IPS DF 4.7 (cell line): Measurements from ENCODE around the gene MGAT4C.

ENCODE experiments used
- DNase-seq: peaks from one replicate; pipeline ENCODE4 v3.0.0-alpha.2; 2013; ENCODE audit warnings: low spot score; ENCODE audit errors: extremely low read depth

The MGAT4C gene

DNA sequence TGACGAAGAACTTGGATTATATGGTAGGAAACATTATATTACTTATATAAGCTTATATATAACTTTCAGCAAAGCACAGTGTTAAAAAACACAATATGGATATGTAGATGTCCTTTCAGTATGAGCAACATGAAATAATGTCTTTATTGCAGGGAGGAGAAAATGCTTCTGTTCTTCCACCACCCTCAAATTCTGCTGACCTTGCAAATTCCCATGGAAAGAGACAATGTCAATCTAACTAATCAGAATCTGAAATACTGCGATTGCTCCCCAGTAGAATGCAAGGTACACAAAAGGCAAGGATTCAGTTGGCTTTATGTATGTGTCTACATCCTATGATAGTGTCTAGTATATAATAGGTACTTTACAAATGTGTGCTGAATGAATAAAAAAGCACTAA is 26.4 kb downstream of the MGAT4C start:
- no peak for DNase-seq

DNA sequence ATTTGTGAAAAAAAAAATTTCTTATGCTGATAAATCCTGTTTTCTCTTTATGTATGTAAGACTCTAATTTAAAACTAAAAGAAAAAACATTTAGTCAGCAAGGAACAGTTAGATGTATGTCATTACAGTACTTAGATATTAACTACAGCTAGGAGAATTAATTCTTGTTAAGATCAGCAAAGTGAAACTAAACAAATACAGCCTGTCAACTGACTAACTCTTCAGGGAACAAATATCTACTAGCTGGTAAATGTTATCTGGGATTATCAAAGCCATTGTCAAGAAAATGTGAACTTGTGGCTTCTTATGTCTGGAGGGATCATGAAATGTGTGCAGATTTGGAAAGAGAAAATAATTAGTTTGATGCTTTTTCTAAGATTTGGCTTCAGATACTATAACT is 27.5 kb downstream of the MGAT4C start:
- DNase-seq, result no peak

DNA sequence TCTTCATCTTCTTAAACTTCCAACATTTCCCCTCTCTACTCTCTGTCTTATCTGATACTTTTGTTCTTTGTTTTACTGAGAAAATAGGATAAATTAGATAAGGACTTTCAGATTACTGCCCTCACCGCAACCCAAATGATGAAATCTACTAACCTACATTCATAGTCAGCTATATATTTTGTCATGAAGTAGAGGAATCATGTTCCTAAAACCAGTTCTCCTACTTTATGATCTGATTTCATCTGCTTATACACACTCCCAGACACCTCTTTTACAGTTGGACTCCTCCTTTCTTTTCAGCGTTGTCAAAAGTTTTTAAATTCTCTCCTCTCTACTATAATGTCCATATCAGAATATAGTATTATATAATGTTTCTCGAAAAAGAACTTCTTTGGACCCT is 29.7 kb downstream of the MGAT4C start:
- DNase-seq, result no peak

DNA sequence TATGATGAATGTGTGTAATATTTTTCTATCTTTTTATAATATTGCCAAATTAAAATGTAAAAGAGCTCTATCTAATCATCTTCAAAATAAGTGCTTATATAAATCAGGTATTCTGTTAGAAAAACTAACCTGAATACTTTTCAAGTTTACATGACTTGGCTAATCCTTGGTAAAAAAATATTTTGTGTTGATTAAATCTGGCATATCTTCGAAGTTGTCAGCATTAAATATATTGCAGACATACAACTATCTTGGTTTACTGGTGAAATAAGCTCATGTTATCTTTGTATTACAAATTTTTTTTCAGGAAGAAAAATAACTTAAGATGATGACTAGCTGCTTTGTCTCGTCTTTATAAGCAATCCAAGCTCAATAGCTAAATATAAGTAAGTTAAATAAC is 39.6 kb downstream of the MGAT4C start:
- no peak for DNase-seq

DNA sequence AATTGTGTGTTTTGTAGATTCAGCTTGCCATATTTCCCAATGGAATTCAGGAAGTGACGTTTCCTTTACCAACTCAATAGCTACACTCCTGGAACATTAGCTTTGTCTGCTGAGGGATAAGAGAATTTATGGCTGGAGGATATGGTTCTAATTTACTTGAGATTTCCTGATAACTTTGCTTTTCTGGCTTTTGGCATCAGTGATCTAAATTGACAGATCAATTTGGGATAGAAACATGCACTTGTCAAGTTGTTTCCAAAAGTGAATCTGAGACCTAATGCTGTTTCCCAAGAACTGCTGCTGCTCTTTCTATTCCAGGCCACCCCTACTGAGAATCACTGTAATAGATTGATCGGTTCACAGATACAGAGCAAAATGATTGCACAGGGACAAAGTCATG is 43.2 kb downstream of the MGAT4C start:
- DNase-seq, result no peak

DNA sequence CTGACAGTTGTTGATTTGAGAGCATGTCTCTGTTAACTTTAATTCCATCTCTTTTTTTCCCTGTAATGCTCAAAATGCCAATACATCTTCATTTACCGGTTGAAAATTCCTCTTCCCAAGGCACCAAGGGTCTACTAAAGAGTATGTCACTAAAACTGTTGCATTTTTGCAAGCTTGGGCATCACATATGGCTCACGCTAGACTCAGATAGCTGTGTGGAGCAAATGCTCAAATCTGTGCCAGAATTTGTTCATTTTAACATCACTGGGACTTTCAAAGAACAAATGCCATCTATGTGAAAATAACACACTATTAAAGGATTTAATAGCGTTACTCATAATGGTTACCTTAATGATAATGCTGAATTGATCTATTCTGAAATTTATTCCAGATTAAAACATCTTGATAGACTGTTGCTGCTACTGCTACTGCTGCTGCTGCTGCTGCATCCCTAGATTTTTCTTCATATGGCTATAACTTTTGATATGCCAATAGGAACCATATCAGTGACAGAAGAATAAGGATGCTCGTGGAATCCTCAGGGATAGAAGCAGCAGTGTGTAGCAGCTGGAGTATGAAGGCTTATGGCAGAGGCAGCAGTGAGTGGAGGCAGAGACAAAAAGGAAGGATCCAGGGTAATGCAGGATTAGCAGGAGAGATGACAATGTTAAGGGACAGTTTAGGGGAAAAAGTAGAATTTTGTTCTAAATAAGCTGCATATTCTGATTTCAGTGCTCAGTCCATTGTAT is 57.3 kb downstream of the MGAT4C start:
- no peak for DNase-seq

DNA sequence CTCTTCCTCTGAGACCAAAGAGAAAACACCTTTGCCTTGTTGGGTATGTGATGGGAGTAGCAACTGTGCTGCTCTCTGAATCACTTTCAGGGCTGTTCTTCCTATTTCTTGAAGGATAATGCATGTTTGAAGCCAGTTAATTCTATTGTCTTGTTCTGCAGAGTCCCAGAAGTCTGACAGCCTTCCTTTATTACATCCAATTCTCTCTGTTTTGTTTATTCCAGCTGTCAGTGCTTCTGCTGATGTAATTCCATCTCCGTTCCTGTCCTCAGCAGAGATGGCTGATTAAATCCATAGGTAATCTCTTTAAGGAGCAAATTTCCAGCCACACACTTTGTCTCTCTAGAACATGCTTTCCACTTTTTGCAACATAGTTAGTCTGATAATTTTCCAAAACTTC is 59.7 kb downstream of the MGAT4C start:
- DNase-seq, result no peak

DNA sequence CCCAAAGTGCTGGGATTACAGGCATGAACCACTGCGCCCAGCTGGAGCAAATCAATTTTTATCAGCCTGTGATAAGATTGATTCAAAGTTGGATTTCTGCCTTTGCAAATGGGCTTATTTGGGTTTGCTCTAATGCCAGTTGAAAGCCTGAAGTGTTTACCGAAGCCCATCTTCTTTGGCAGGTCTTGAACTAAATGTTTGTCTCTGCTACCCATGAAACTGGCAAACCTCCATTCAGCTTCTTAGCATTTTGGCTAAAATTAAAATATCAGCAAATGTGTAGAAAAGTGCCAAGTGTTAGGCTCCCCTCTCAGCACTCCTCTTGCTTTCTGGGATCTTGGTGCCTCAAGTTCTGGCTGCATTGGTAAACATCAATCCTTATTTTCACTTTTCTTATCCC is 61.5 kb downstream of the MGAT4C start:
- DNase-seq, result no peak

DNA sequence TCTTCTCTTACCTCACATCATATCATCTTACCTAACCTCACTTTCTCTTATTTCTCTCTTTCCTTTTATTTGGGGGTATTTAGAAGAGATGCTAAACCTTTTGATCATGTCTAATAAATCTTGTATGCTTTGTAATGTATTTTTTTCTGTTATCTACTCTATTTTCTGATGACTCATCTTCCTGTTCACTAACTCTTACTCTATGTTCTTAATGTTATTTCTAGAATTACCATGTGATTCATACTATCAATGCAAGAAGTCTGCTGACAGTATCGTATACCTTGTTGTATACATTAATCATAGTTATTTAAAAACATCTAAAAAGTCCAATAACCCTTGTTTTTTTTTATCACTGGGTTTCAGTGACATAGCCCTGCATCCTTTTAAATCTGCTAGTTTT is 62.3 kb downstream of the MGAT4C start:
- no peak for DNase-seq

DNA sequence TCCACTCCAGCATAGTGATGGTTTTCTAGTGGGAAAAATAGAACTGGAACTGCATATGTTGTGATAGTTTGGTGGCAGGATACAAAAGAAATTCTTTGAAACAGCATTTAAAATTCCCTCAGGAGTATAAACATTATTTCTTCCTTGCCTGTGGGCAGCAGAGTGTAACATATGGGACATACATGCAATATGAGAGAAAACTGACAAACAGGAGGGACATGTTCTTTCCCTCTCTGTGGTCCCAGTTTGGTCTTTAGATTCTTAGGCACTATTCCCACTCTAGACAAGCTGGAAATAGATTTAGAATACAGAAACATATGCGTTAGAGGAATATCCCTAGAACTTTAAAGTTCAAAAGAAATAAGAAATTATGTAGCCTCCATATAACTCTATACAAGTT is 68.0 kb downstream of the MGAT4C start:
- DNase-seq, result no peak

DNA sequence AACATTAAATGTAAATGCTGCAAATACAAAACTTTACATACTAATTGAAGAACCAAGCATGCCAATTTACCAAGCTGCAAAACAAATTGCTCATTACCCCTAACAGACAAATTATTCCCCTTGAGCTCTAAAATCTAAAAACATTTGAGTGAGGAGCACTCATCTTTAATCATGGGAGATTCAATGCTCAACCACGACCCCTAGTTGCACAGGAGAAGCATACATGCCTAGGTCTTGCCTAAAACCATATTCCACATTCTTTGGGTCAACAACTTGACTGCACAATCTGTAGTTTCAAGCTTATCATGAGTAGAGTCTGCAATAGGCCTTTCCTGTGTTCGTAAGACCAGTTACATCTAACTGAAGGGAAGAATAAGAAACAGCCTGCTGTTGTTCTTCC is 69.7 kb downstream of the MGAT4C start:
- no peak for DNase-seq

DNA sequence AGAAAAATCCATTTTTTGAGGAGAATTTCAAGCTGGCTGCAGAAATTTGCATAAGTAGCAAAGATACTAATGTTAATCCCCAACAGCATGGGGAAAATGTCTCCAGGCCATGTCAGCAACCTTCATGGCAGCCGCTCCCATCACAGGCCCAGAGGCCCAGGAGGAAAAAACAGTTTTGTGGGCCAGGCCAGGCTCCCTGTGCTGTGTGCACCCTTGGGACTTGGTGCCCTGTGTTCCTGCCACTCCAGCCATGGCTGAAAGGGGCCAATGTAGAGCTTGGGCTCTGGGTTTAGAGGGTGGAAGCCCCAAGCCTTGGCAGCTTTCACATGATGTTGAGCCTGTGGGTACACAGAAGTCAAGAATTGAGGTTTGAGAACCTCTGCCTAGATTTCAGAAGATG is 76.3 kb downstream of the MGAT4C start:
- no peak for DNase-seq

DNA sequence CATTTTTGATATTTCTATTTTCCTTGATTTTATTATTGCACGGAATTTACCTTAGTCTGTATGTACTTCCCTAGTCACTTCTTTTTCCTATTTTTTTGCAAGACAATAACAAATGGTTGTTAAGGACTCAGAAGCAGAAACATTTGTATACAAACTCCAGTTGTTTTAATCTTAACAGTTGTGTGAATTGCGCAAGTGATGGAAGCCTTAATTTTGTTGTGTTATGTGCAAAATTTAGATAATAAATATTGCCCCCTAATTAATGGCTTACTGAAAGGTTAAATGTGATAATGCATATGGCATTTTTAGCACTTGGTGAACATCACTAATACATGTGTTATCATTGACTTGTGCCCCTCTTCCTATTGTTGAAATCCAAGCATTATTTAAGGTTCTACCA is 82.0 kb downstream of the MGAT4C start:
- no peak for DNase-seq

DNA sequence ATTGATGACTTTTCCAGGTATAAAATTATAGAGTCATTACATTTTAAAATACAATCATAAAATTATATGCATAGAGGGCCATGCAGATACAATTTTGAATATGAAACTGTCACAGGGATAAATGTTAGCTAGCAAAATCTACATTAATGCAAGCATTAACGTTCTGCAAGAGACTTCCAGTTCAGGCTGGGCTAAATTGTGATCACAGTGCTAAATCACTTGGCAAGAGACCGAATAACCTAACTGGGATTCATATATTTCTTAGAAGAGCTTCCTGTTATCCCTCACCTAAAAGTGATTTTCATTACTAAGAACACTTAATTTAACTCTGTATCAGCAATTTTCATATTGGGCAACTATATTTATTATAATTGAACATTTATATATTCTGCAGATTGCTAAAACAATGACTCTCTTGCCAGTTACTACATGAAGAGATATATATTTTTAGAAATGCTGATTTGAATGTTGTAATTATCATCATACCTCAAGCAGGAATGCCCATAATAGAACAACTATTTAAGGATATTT is 83.2 kb downstream of the MGAT4C start:
- DNase-seq, result no peak

DNA sequence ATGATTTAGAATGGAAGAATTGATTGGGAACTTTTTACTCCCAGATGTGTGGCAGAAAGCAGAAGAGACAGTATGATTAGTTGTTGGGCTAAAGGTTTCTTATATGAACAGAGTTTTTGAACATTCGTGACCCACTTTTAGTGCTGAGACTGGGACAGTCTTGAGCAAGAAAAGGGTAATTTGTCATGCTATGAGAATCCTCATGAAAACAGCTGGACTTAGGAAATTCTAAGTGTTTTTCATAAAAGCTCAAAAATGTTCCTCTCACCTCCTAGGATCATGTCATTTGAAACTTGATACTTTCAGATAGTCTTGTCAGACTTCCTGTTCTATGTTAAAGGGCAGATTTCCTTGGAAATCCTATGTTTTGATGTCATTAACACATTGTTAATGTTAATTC is 86.1 kb downstream of the MGAT4C start:
- no peak for DNase-seq

DNA sequence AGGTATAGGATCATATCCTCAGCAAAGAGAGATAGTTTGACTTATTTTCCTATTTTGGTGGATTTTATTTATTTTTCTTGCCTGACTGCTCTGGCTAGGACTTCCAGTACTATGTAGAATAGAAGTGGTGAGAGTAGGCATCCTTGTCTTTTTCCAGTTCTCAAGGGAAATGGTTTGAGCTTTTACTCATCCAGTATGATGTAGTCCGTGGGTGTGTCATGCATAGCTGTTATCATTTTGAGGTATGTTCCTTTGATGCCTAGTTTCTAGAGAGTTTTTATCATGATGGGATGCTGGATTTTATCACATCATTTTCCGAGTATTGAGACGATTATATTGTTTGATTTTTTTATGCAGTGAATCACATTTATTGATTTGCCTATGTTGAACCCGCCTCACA is 97.2 kb downstream of the MGAT4C start:
- DNase-seq, result no peak

DNA sequence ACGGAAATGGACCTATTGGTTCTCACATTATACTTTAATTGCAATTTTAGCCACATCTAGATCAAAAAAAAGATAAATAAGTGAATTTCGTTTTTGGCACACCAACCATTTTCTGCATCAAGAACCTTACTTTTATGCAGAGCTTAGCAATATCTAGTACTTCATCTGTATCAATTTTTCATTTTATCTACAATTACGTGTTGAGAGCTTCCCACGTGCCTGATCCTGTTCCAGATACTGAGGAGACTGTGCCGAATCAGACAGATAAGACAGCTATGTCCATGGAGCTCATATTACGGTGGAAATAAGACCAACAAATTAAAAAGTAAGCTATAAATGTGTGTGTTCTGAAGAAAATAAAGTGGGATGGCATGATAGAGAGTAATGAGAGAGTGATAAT is 101.6 kb downstream of the MGAT4C start:
- DNase-seq, result no peak

DNA sequence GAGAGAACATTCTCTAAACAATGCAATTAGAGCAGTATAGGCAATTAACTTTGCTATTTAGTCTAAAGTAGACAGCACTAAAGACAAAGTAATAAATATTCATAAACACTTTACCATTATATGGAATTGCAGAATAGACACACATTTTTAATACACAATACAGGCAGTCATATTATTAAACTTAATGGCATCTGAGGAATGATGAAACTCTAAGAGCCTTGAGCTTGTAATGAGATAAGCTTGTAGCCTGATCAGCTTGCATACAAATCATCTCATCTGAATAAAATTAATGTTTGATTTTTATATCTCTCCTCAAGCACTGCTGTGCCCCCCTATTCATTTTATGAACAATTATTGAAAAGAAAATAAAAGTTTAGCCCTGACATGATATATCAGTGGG is 107.6 kb downstream of the MGAT4C start:
- DNase-seq, result no peak

DNA sequence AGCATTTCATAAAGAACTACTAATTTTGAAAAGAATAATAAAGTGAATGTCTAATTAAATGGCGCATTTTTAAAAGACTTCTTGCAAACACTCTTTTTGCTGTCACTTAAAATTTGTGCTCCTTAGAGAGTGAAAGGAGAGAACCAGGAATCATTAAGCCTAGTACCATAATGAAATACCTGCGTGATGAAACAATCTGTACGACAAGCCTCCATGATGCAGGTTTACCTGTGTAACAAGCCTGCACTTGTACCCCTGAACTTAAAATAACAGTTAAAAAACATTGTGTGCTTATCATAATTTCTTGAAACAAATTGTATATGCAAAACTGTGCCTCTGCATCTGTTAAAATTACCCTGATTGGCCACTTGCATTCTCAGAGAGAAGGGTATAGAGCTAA is 108.1 kb downstream of the MGAT4C start:
- DNase-seq, result no peak

DNA sequence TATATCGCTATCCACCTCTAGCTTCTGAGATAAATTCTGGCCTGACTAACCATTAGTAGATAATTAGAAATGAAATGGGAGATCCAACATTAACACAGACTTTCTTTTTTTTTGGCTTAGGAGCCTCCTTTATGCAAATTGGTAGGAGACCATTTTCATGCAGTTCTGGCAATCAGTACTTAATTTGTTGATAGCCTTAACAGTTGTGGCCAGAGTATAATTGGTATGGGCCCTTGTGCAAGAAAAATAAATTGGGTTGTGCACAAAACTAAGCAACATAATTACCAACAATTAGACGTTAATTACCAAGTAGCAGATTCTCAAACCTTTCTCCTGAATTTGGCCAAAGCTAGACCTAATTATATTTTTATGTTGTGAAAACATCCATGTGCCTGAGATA is 111.0 kb downstream of the MGAT4C start:
- DNase-seq, result no peak

DNA sequence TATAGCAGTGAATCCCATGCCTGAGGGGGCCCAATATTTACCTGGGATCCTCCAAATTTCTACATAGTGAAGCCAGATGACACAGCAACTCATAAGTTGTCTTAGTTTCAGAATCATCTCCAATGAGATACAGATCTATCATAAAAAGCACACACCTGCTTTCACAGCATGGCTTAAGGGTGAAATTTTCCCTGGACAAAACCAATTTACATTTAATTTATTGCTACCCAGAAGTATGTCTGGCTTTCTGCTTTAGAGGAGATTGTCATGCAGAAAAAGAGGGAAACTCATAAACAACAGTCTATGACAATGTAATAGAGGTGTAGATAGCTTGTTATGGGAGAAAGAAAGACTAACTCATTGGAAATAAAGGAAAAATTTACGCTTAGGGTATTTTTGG is 113.0 kb downstream of the MGAT4C start:
- DNase-seq, result no peak

DNA sequence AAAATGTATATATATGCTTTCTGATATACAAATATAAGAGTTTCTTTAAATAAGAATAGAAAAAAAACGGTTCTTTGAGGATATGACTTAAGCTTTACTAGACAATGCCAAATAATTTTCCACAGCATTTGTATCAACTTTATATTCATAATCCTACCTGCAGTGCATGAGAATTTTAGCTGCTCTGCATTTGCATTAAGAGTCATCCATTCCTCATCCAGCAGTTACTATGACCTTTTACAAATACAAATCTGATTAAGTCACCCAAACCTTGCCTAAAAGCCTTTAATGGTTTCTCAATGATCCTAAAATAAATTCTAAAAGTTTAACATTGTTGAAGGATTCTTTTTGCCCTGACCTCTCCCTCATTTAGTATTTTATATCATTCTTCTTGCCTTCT is 116.5 kb downstream of the MGAT4C start:
- no peak for DNase-seq

DNA sequence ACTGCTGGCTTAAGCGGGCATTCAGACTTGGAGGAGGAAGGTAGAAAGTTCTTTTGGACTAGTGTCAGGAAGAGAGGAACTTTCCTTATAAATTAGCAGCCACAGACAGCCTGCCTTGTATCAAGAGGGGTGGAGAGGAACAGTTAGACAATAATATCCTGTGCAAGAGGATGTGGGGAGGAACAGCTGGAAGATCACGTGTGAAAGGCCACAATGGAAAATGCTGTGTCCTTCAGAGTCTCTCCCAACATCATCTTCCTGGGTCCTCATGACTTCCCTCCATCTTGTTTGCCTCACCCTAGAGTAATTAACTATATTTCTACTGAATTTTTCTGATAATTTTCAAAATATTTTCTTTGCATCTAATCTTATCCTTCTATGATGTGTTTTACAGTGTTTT is 117.4 kb downstream of the MGAT4C start:
- DNase-seq, result no peak

DNA sequence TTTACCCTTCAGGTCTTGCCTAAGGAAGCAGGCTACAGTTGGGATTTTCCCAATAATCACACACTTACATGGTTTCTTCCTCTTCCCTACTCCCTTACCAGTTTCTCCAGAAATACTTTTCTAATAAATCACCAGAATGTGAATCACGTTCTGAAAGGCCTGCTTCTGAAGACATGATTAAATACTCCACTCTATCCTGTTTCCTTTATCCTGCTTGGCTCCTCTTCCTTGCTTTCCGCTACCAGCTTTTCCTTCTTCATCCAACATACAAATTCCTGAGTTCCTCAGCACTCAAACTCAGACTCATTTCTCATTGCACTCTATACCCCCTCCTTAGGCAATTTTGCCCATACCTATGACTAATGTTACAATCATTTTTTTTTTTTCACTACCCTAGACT is 118.3 kb downstream of the MGAT4C start:
- DNase-seq, result no peak
